ENCODE measurements around the gene HIBCH.

HIBCH gene

DNA sequence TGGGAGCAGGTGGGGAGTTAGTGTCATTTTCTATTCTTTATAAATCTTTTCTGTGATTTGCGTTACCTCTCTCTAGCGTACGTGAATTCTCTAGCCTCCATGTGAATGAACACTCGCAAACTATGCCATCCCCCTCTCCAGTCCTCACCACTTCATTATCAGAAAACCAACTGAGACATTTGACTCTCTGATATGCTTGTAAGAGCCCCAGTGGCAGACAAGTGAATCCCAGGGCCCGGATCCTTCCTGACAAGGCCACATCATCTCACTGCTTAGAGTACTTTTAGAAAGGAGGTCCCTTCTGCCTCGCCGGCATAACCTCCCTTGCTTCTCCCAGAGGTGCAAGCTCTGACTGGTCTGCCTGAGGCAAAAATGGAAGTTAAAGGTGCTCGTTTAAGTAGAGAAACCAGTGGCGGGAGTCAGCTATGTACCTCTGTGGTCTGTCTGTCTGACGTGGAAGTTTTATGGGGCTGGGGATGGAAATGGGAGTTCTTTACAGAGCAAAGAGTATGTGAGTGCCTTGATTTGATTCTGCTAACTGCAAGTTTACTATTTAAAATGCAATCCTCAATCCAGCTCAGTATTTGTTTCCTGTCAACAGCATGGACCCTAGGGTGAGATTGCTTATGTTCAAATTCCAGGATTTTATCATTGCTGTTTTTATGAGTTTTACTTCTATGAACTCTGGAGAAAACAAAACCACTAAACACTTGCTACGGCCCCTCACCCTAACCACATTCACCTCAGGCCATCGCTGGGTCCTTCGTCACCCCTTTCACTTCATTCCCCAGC is 142.2 kb downstream of the HIBCH start:
- no peak overlapping the region for H3K4me3 ChIP-seq (ENCODE audit: low read length)
- TF ChIP-seq, protein P1, sequence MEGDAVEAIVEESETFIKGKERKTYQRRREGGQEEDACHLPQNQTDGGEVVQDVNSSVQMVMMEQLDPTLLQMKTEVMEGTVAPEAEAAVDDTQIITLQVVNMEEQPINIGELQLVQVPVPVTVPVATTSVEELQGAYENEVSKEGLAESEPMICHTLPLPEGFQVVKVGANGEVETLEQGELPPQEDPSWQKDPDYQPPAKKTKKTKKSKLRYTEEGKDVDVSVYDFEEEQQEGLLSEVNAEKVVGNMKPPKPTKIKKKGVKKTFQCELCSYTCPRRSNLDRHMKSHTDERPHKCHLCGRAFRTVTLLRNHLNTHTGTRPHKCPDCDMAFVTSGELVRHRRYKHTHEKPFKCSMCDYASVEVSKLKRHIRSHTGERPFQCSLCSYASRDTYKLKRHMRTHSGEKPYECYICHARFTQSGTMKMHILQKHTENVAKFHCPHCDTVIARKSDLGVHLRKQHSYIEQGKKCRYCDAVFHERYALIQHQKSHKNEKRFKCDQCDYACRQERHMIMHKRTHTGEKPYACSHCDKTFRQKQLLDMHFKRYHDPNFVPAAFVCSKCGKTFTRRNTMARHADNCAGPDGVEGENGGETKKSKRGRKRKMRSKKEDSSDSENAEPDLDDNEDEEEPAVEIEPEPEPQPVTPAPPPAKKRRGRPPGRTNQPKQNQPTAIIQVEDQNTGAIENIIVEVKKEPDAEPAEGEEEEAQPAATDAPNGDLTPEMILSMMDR (IDR thresholded peaks at IDR 0.05; ENCODE audit: insufficient read depth, low read depth, low read length, missing control alignments): no peak

GRCh38 chr2:190173392-190173791 is 146.2 kb downstream of the HIBCH start:
- DNase-seq (ENCODE audit: low read depth): no peak
- no peak overlapping the region for H3K4me3 ChIP-seq (ENCODE audit: low read length)
- TF ChIP-seq, protein P1 (IDR thresholded peaks at IDR 0.05; ENCODE audit: insufficient read depth, low read depth, low read length, missing control alignments): no peak

More for the DNA sequence above, 142.2 kb downstream of the HIBCH start:
- DNase-seq (ENCODE audit: low read depth): no peak

DNA sequence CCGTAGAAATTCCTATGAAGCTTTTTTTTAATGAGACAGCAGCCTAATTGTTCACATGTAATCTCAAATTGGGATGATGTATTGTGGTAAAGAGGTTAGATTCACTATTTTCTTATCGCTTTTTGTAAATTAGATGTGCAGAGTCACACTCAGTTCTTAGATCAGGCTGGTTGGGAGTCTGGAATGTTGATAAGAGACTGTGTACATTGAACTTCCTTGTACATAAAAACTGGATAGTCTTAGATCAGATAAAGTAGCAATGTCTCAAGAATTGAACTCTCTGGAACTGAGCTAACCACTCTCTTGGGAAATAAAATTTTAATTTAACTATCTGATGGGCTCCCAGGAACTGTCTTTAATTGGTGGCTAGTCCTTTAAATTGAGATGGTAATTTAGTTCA is 149.0 kb downstream of the HIBCH start:
- TF ChIP-seq, protein P1 (IDR thresholded peaks at IDR 0.05; ENCODE audit: insufficient read depth, low read depth, low read length, missing control alignments): no peak

GRCh38 chr2:190169221-190170072 is 150.2 kb downstream of the HIBCH start:
- no peak overlapping the region for H3K4me3 ChIP-seq (ENCODE audit: low read length)
- TF ChIP-seq, protein P1 (IDR thresholded peaks at IDR 0.05; ENCODE audit: insufficient read depth, low read depth, low read length, missing control alignments): no peak
- DNase-seq (ENCODE audit: low read depth): no peak

More for the DNA sequence above, 149.0 kb downstream of the HIBCH start:
- no peak overlapping the region for H3K4me3 ChIP-seq (ENCODE audit: low read length)
- no peak for DNase-seq (ENCODE audit: low read depth)

DNA sequence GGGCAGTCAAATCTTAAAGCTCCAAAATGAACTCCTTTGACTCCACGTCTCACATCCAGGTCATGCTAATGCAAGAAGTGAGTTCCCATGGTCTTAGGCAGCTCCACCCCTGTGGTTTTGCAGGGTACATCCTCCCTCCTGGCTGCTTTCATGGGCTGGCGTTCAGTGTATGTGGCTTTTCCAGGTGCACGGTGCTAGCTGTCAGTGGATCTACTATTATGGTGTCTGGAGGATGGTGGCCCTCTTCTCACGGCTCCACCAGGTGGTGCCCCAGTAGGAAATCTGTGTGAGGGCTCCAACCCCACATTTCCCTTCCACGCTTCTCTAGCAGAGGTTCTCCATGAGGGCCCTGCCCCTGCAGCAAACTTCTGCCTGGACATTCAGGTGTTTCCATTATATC is 151.9 kb downstream of the HIBCH start:
- TF ChIP-seq, protein P1 (IDR thresholded peaks at IDR 0.05; ENCODE audit: insufficient read depth, low read depth, low read length, missing control alignments): no peak
- DNase-seq (ENCODE audit: low read depth): no peak
- no peak overlapping the region for H3K4me3 ChIP-seq (ENCODE audit: low read length)

DNA sequence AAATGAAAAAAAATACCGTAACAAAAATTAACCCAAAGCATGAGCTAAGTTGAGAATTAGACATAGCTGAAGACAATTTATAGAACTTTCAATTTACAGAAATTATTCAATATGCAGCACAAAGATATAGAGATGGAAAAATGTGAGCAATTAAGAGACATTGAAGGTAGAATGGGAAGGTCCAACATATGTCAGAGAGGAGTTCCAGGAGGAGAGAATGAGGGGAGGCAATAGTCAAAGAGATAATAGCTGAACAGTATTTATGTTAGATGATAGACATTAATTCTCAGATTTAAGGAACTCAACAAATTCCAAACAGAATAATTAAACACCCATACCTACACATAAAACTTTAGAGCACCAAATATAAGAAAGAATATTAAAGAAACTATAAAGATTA is 154.1 kb downstream of the HIBCH start:
- H3K4me3 ChIP-seq (ENCODE audit: low read length): no peak overlapping the region
- TF ChIP-seq, protein P1 (IDR thresholded peaks at IDR 0.05; ENCODE audit: insufficient read depth, low read depth, low read length, missing control alignments): no peak
- no peak for DNase-seq (ENCODE audit: low read depth)

Measured in epithelial cell of esophagus (primary cell).